ENCODE results near the gene VAX1.
"Not testable (repeated sequence)": the region's sequence is repeated elsewhere in the genome, so short reads cannot be mapped to it uniquely, and the experiment has no call there.

Gene VAX1

DNA sequence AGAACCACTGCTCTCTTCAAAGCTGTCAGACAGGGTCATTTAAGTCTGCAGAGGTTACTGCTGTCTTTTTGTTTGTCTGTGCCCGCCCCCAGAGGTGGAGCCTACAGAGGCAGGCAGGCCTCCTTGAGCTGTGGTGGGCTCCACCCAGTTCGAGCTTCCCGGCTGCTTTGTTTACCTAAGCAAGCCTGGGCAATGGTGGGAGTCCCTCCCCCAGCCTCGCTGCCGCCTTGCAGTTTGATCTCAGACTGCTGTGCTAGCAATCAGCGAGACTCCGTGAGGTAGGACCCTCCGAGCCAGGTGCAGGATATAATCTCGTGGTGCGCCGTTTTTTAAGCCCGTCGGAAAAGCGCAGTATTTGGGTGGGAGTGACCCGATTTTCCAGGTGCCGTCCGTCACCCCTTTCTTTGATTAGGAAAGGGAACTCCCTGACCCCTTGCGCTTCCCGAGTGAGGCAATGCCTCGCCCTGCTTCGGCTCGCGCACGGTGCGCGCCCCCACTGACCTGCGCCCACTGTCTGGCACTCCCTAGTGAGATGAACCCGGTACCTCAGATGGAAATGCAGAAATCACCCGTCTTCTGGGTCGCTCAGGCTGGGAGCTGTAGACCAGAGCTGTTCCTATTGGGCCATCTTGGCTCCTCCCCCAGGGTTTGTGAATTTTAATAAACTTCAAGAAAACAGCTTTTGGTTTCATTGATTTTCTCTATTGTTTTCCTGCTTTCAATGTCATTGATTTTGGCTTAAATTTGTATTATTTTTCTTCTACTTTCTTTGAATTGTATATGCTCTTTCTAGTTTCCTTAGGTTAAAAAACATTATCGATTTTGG is 53.4 kb downstream of the VAX1 start:
- DNase-seq (ENCODE audit: low read depth in 2 of 3, low spot score in 1 of 3) = not testable (repeated sequence)

Data from stimulated activated CD4-positive, alpha-beta T cell treated with anti-CD3 and anti-CD28 coated beads, Interleukin-12 subunit alpha, Interleukin-12 subunit beta, amount 100 ng/mL, for 48 hours (primary cell).